Thymus (tissue), 11 donors: ENCODE data around the gene RBM19. TPM values are rescaled to one million over a fixed set of nuclear protein-coding genes. Genes with fewer than 3 reads are reported as not detected.

Experiments
- DNase-seq, 9 donors: peaks; one replicate each; pipeline ENCODE4 v3.0.0-alpha.2; 2013; ENCODE audit warnings: low spot score in 9 of 9, low read depth in 6 of 9, missing footprints in 1 of 9
- H3K27ac ChIP-seq, 2 donors: one replicate each; pipeline ENCODE4 v1.5.1; 2013; ENCODE audit warnings: control low read depth in 1 of 2, low read depth in 1 of 2, low read length in 1 of 2, mild to moderate bottlenecking in 1 of 2, moderate library complexity in 1 of 2
- H3K27me3 ChIP-seq, 2 donors: one replicate each; pipeline ENCODE4 v1.5.1; 2013; ENCODE audit warnings: low read length in 1 of 2; ENCODE audit not compliant: control insufficient read depth in 2 of 2, insufficient read depth in 1 of 2
- H3K36me3 ChIP-seq, 2 donors: one replicate each; pipeline ENCODE4 v1.5.1; 2013; ENCODE audit warnings: low read length in 1 of 2, mild to moderate bottlenecking in 1 of 2, moderate library complexity in 1 of 2; ENCODE audit not compliant: control insufficient read depth in 2 of 2, insufficient read depth in 2 of 2
- H3K4me1 ChIP-seq, 2 donors: one replicate each; pipeline ENCODE4 v1.5.1; 2013; ENCODE audit warnings: low read length in 2 of 2; ENCODE audit not compliant: control insufficient read depth in 2 of 2, insufficient read depth in 2 of 2
- H3K4me3 ChIP-seq, 2 donors: one replicate each; pipeline ENCODE4 v1.5.1; 2013; ENCODE audit warnings: low read length in 2 of 2, control low read depth in 1 of 2, mild to moderate bottlenecking in 1 of 2
- H3K9me3 ChIP-seq, 2 donors: one replicate each; pipeline ENCODE4 v1.5.1; 2013; ENCODE audit warnings: low read length in 1 of 2, mild to moderate bottlenecking in 1 of 2; ENCODE audit not compliant: control insufficient read depth in 2 of 2, insufficient read depth in 1 of 2
- WGBS: extraction: QIAGEN DNeasy Blood & Tissue Kit; methylation state at CpG from one replicate; pipeline ENCODE4 v1.1.7; 2013; 5-methylcytosine and 5-hydroxymethylcytosine counted together
- polyA plus RNA-seq: library from polyadenylated mRNA; stranded (reverse); fragments of 200-250 nt; gene quantifications from one replicate; pipeline ENCODE4 v1.2.3, GENCODE V29; 2013
- total RNA-seq: library from RNA; stranded (reverse); fragments of 120-200 nt; gene quantifications from one replicate; pipeline ENCODE4 v1.2.4, GENCODE V29; 2013
- donor health status: healthy.

RBM19 gene
- total and polyA plus RNA-seq, 2 donors = 16.0 to 24.2 TPM

GRCh38 chr12:113835896-113836295 is 130.2 kb downstream of the RBM19 start:
- Histone ChIP-seq H3K4me1 (peaks cover 0 to 5% of the 10 kb centered on the region in 2 donors), H3K36me3 (no peaks in the 10 kb centered on the region), H3K27me3 (no peaks in the 10 kb centered on the region), H3K27ac (no peak overlapping the region), H3K4me3 (no peak overlapping the region), H3K9me3 (no peaks in the 10 kb centered on the region)
- DNase-seq = no peak
- 91% methylated on average over 16 of the region's 16 CpGs for WGBS

- no peaks in the 10 kb centered on the region for H3K36me3 ChIP-seq
- no peak for DNase-seq
- H3K9me3 ChIP-seq = no peaks in the 10 kb centered on the region
- peaks cover 0 to 5% of the 10 kb centered on the region in 2 donors for H3K4me1 ChIP-seq
- 97% methylated on average over 16 of the region's 16 CpGs for WGBS
- no peaks in the 10 kb centered on the region for H3K27me3 ChIP-seq
- H3K4me3 ChIP-seq = no peak overlapping the region
- H3K27ac ChIP-seq = no peak overlapping the region
These were observed 130.7 kb downstream of the RBM19 start for GRCh38 chr12:113835433-113835832.

- Histone ChIP-seq H3K9me3 (no peaks in the 10 kb centered on the region), H3K27me3 (no peaks in the 10 kb centered on the region), H3K4me3 (no peak overlapping the region), H3K27ac (no peak overlapping the region), H3K36me3 (no peaks in the 10 kb centered on the region), H3K4me1 (no peaks in the 10 kb centered on the region)
- whole genome bisulfite sequencing = 96% methylated on average over 3 of the region's 3 CpGs
- DNase-seq = no peak
These were observed 132.7 kb downstream of the RBM19 start for GRCh38 chr12:113833422-113833821.

GRCh38 chr12:113831476-113831875 is 134.6 kb downstream of the RBM19 start:
- DNase-seq = no peak
- Histone ChIP-seq H3K9me3 (no peaks in the 10 kb centered on the region), H3K27ac (no peak overlapping the region), H3K4me3 (no peak overlapping the region), H3K36me3 (no peaks in the 10 kb centered on the region), H3K4me1 (no peaks in the 10 kb centered on the region), H3K27me3 (no peaks in the 10 kb centered on the region)
- WGBS = 97% methylated on average over 20 of the region's 20 CpGs

- Histone ChIP-seq H3K9me3 (no peaks in the 10 kb centered on the region), H3K27ac (no peak overlapping the region), H3K36me3 (no peaks in the 10 kb centered on the region), H3K27me3 (no peaks in the 10 kb centered on the region), H3K4me1 (no peaks in the 10 kb centered on the region), H3K4me3 (no peak overlapping the region)
- WGBS = 95% methylated on average over 4 of the region's 4 CpGs
- DNase-seq = no peak
These were observed 135.1 kb downstream of the RBM19 start for GRCh38 chr12:113831016-113831415.

GRCh38 chr12:113829212-113829611 is 136.9 kb downstream of the RBM19 start:
- Histone ChIP-seq H3K36me3 (no peaks in the 10 kb centered on the region), H3K27me3 (no peaks in the 10 kb centered on the region), H3K4me1 (no peaks in the 10 kb centered on the region), H3K4me3 (no peak overlapping the region), H3K27ac (no peak overlapping the region), H3K9me3 (no peaks in the 10 kb centered on the region)
- DNase-seq = no peak
- 98% methylated on average over 9 of the region's 9 CpGs for WGBS

GRCh38 chr12:113827539-113828114 is 138.5 kb downstream of the RBM19 start:
- H3K4me3 ChIP-seq = no peak overlapping the region
- H3K4me1 ChIP-seq = no peaks in the 10 kb centered on the region
- WGBS = 96% methylated on average over 11 of the region's 11 CpGs
- H3K27ac ChIP-seq = no peak overlapping the region
- no peaks in the 10 kb centered on the region for H3K36me3 ChIP-seq
- no peaks in the 10 kb centered on the region for H3K9me3 ChIP-seq
- H3K27me3 ChIP-seq = no peaks in the 10 kb centered on the region
- DNase-seq = no peak

GRCh38 chr12:113826805-113827538 is 139.2 kb downstream of the RBM19 start:
- H3K4me1 ChIP-seq = no peaks in the 10 kb centered on the region
- H3K9me3 ChIP-seq = no peaks in the 10 kb centered on the region
- H3K4me3 ChIP-seq = no peak overlapping the region
- no peaks in the 10 kb centered on the region for H3K36me3 ChIP-seq
- DNase-seq = no peak
- no peaks in the 10 kb centered on the region for H3K27me3 ChIP-seq
- no peak overlapping the region for H3K27ac ChIP-seq
- 95% methylated on average over 22 of the region's 22 CpGs for WGBS

GRCh38 chr12:113825705-113826104 is 140.4 kb downstream of the RBM19 start:
- Histone ChIP-seq H3K4me1 (no peaks in the 10 kb centered on the region), H3K27ac (no peak overlapping the region), H3K36me3 (peaks cover 0 to 4% of the 10 kb centered on the region in 2 donors), H3K4me3 (no peak overlapping the region), H3K9me3 (no peaks in the 10 kb centered on the region), H3K27me3 (no peaks in the 10 kb centered on the region)
- WGBS = 93% methylated on average over 8 of the region's 8 CpGs
- DNase-seq = no peak
